NT2/D1 (cell line): Measurements from ENCODE around the gene PLCB4.

Source experiments
- SUZ12 ChIP-seq: IDR thresholded peaks from 2 replicates; pipeline ENCODE4 v1.6.1; 2011; ENCODE audit not compliant: insufficient read length, insufficient read depth; ENCODE audit errors: extremely low read depth
- YY1 ChIP-seq: IDR thresholded peaks from 2 replicates; pipeline ENCODE4 v1.6.1; 2011; ENCODE audit not compliant: insufficient read length, insufficient read depth

DNA sequence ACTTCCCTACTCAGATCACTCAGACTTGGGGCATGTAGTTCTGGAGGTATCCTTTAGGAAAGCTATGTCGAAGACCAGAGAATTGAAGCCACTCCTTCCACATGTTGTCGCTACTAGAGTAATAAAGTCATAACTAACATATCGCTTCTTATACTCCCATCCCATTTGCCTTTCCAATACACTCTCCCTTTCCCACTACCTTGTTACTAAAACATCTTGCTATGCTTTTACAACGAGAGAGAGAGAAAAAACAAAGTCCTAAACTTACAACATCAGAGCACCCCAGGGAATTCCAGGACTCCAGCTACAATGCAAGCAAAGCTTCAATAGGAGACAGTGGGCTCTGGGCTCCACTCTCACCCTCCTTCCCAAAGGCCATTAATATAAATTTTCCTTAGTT is 440.4 kb downstream of the PLCB4 start:
- TF ChIP-seq SUZ12, result no peak
- no peak for TF ChIP-seq YY1
